GM03348 (cell line): Measurements from ENCODE around the gene CATSPERD.
A peak's percentile ranks its signal among the peaks of the same experiment; 100 is the strongest.
"Not testable (repeated sequence)": the region's sequence is repeated elsewhere in the genome, so short reads cannot be mapped to it uniquely, and the experiment has no call there.

Source experiments
- DNase-seq: peaks from one replicate; pipeline ENCODE4 v3.0.0; 2012; ENCODE audit warnings: low spot score

CATSPERD gene

DNA sequence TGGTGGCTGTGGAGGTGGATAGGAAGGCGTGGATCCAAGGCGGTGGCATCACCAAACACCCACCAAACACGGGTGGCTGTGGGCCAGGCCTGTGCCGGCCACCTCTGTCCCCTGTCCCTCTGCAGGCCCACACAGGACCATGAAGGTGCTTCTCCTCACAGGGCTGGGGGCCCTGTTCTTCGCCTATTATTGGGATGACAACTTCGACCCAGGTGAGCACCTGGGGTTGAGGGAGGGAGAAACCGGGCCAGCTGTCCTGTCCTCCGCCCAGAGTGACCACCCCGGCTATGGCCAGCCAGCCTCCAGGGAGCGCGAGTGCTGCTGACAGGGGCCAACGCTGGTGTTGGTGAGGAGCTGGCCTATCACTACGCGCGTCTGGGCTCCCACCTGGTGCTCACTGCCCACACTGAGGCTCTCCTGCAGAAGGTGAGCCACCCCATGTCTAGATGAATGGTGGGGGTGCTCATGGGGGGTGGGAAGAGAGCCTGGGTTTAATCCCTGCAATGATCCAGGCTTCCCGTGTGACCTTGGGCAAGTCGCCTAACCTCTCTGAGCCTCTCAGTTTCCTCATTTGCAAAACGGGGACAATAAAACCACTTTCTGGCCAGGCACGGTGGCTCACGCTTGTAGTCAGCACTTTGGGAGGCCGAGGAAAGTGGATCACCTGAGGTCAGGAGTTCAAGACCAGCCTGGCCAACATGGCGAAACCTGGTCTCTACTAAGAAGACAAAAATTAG is 35.6 kb upstream of the CATSPERD start:
- DNase-seq: no peak

DNA sequence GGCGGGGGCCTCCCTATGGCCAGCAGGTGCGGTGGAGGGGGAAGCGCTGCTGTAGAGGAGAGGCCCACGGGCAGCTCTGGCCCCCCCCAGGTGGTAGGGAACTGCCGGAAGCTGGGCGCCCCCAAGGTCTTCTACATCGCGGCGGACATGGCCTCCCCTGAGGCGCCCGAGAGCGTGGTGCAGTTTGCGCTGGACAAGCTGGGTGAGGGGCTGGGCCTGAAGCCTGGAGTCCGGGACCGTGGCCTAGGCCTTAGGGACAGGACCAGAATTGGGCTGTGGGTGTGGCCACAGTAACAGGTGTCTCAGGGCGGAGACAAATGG is 34.2 kb upstream of the CATSPERD start:
- DNase-seq: no peak

DNA sequence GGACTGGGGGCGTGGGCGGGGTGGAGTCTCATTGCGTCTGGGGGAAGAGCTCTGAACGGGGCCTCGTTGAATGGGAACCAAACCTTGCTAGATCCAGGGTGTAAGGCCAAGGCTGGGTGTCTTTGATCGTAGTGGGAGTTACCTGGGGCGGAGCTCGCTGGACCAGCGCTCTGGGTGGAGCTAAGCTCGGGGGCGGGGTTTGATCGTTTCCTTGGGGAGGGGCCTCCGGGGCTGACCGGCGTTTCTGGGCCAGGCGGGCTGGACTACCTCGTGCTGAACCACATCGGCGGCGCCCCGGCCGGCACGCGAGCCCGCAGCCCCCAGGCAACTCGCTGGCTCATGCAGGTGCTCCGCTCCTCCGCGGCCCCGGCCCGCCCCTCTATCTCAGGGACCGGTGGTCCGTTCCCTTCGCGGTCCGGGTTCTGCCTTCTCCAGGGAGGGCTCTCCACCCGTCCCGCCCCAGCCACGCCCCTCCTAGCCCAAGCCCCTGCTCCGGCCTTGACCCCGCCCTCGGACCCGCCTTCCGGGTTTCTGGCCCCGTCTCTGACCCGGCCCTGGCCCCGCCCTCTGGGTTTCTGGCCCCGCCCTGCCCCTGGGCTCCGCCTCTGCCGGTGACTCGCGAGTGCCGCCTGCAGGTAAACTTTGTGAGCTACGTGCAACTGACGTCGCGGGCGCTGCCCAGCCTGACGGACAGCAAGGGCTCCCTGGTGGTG is 33.6 kb upstream of the CATSPERD start:
- DNase-seq: peak; percentile 98

DNA sequence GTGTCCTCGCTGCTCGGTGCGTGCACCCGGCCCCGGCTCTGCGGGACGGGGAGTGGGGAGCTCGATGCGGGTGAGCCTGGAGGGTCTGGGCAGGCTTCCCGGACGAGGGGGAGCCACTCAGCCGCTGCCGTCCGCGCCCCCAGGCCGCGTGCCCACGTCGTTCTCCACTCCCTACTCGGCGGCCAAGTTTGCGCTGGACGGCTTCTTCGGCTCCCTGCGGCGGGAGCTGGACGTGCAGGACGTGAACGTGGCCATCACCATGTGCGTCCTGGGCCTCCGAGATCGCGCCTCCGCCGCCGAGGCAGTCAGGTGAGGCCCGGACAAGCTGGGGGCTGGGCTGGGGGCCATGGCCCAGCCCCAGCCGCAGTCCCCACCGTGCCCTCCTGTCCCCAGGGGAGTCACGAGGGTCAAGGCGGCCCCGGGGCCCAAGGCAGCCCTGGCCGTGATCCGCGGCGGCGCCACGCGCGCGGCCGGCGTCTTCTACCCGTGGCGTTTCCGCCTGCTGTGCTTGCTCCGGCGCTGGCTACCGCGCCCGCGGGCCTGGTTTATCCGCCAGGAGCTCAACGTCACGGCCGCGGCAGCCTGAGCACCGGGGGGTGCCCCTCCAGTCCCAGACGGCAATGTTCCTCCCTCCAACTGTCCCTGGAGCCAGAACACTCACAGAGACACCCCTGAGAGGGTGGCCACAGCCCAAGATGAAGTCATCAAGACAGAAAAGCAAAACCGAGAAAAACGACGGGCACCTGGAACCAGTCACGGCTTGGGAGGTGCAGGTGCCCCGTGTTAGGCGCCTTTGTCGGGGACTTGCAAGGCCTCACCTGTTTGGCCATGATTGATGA is 32.9 kb upstream of the CATSPERD start:
- DNase-seq: no peak

GRCh38 chr19:5688262-5688881 is 32.1 kb upstream of the CATSPERD start:
- DNase-seq: not testable (repeated sequence)

DNA sequence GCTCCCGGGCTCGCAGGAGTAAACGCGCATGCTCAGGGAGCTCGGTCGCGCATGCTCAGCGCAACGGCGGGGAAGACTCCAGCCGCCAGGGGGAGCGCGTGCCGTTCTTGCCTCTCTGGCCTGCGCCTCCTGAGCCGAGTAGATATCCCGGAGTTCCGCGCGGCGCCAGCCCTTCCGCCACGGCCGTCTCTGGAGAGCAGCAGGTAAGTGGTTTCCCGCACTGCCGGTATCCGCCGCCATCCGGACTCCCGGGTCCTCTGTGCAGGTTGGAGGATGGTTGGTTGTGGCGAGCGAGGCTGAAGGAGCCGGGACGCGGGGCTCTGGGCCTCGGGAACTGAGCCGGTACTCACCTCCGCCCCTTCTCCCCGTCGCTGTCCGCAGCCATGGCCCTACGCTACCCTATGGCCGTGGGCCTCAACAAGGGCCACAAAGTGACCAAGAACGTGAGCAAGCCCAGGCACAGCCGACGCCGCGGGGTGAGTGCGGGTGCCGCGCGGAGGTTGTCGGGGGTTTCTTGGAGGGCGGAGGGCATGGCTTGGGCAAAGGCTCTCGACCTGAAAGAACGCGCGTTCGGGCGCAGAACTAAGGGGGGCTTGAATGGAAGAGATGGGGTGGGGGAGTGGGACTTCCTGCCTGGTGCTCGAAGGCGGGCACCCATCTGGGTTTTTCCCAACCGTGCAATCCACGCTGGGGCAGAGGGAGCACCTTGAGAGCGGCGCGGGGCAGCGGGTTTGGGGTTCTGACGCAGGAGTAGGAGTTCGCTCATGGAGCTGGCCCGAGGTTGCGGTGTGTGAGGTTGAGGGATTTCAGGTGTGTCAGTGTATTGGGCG is 30.1 kb upstream of the CATSPERD start, which contains the start of gene RPL36:
TSS of gene RPL36 (plus strand) at position 171 of the 830 bp plus-strand sequence. CDS start at position 384, 213 bp downstream.
- peak; percentile 98 for DNase-seq

GRCh38 chr19:5690955-5691821 is 29.2 kb upstream of the CATSPERD start:
- DNase-seq: peak; percentile 64

GRCh38 chr19:5691822-5692722 is 28.4 kb upstream of the CATSPERD start:
- DNase-seq: peak; percentile 48

- DNase-seq: no peak
Observed at GRCh38 chr19:5692723-5693194, 27.7 kb upstream of the CATSPERD start.

GRCh38 chr19:5693195-5694166 is 27.0 kb upstream of the CATSPERD start:
- no peak for DNase-seq

DNA sequence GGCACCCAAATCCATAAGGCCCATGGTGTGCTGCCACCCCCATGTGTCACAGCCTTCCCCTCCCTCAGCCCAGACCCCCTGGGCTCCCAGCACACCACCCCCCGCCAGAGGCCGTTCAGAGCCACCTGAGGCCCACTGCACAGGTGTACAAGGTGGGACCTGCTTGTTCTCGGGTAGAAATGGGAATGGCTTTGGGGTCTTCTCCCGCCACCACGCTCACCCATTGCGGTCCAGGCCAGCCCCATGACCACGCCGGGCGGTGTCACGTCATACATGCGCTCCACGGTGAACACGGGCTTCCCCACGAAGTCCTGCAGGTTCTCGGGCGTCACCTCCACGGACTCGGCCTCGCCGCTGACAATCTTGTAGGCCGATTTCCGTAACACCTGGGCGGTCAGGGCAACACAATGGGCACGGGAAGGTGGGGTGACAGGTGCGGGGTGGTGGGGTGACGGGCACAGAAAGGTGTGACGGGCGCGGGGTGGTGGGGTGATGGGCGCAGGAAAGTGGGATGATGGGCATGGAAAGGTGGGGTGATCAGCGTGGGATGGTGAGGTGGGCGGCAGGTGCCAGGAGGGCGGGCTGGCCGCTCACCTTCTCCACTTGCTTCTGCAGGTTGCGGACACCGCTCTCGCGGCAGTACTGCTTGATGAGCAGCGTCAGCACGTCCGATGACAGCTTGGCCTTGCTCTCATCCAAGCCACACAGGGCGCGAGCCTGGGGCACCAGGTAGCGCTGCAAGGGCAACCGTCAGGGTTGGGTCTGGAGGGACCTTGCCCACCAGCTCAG is 26.1 kb upstream of the CATSPERD start:
- DNase-seq: no peak

- no peak for DNase-seq
Observed at GRCh38 chr19:5694956-5695648, 25.3 kb upstream of the CATSPERD start.

- no peak for DNase-seq
Observed at GRCh38 chr19:5695649-5696195, 24.7 kb upstream of the CATSPERD start.

- DNase-seq: no peak
Observed at GRCh38 chr19:5696196-5697021, 24.0 kb upstream of the CATSPERD start.
